ENCODE results near the gene CLEC4G. TPM values are rescaled to one million over a fixed set of nuclear protein-coding genes. Genes with fewer than 3 reads are reported as not detected.

The CLEC4G gene
- polyA plus RNA-seq, 1 donor (not counting 4 experiments of a cell fraction or from before 2014, with no cell fraction given), result not detected

DNA sequence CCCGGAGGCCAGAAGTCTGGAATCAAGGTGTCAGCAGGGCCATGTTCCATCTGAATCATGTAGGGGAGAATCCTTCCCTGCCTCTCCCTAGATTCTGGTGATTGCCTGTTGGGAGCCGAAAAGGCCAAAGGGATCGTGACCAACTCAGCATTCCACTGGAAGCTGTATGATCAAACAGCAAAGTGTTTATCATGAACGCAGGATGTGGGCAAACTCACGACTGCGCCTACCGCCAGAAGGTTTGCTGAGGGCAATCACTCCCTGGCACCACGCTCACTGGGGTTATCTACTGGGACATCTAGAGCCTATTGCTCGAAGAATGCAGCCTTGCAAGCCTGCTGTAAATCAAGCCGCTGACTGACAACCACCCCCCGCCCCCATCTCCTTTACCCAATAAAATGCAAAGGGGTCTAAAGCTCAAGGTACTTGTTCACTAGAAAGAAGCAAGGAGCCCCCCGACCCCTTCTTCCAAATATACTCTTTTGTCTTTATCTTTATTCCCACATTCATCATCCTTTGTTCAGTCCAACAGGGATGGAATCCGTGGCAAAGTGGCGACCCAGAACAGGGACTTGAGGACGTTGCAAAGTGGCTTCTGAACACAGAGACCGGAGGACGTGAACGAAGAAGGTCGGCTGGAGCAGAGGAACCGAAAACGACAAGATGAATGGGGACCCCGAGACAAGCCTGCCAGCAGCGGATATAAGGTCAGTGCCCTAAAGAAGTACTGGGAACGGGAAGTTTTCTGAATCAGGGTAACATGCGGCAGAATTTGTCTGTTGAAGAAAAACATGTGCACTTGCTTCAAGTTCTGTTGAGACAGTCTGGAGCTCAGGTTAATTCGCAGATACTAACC lies 47.9 kb upstream of the CLEC4G start:
- no peak for FAIRE-seq
- peaks cover 10% of the 10 kb centered on the region for H3K4me1 ChIP-seq (ENCODE audit: control insufficient read depth, extremely low read depth, insufficient read depth, low read length)
- H3K27ac ChIP-seq (ENCODE audit: control insufficient read depth, insufficient read depth, low read length), result no peak overlapping the region
- no peak for DNase-seq (ENCODE audit: low read depth, low spot score)
- no peaks in the 10 kb centered on the region for H4K20me1 ChIP-seq (ENCODE audit: control insufficient read depth, extremely low read depth, insufficient read depth, low read length)
- no peak overlapping the region for H2AFZ ChIP-seq (ENCODE audit: control insufficient read depth, low read length)
- TF ChIP-seq, protein P1, sequence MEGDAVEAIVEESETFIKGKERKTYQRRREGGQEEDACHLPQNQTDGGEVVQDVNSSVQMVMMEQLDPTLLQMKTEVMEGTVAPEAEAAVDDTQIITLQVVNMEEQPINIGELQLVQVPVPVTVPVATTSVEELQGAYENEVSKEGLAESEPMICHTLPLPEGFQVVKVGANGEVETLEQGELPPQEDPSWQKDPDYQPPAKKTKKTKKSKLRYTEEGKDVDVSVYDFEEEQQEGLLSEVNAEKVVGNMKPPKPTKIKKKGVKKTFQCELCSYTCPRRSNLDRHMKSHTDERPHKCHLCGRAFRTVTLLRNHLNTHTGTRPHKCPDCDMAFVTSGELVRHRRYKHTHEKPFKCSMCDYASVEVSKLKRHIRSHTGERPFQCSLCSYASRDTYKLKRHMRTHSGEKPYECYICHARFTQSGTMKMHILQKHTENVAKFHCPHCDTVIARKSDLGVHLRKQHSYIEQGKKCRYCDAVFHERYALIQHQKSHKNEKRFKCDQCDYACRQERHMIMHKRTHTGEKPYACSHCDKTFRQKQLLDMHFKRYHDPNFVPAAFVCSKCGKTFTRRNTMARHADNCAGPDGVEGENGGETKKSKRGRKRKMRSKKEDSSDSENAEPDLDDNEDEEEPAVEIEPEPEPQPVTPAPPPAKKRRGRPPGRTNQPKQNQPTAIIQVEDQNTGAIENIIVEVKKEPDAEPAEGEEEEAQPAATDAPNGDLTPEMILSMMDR (optimal IDR thresholded peaks at IDR 0.05 in 1 of 3, IDR thresholded peaks at IDR 0.05 in 1 of 3, conservative IDR thresholded peaks at IDR 0.05 in 1 of 3; ENCODE audit: extremely low read depth in 1 of 3, insufficient read depth in 2 of 3, low read length in 3 of 3), result no peak
- TF ChIP-seq EZH2 (IDR thresholded peaks at IDR 0.05; ENCODE audit: low read length), result no peak
- H3K79me2 ChIP-seq (ENCODE audit: control insufficient read depth, insufficient read depth, low read length), result no peaks in the 10 kb centered on the region
- peaks cover 7% of the 10 kb centered on the region for H3K27me3 ChIP-seq (ENCODE audit: control insufficient read depth, extremely low read depth, insufficient read depth, low read length)
- no peaks in the 10 kb centered on the region for H3K36me3 ChIP-seq (ENCODE audit: control insufficient read depth in 2 of 2, extremely low read depth in 1 of 2, insufficient read depth in 2 of 2, low read length in 2 of 2)
- H3K4me2 ChIP-seq (ENCODE audit: control insufficient read depth, extremely low read depth, insufficient read depth, low read depth, low read length), result no peak overlapping the region
- H3K9me3 ChIP-seq (ENCODE audit: control insufficient read depth, low read depth, low read length), result peaks cover 2% of the 10 kb centered on the region
- no peak overlapping the region for H3K9ac ChIP-seq (ENCODE audit: control insufficient read depth, extremely low read depth, insufficient read depth, low read length)
- dilution Hi-C loops (cut with MboI; ENCODE audit: extremely low pct_ligation_motif_present, low sequenced_read_pairs), result no loop called here
- H3K4me3 ChIP-seq (ENCODE audit: control insufficient read depth in 2 of 3, extremely low read depth in 1 of 3, insufficient read depth in 2 of 3, low read depth in 1 of 3, low read length in 3 of 3), result no peak overlapping the region
- H3K9me1 ChIP-seq (ENCODE audit: control insufficient read depth, extremely low read depth, insufficient read depth, low read length), result no peaks in the 10 kb centered on the region

DNA sequence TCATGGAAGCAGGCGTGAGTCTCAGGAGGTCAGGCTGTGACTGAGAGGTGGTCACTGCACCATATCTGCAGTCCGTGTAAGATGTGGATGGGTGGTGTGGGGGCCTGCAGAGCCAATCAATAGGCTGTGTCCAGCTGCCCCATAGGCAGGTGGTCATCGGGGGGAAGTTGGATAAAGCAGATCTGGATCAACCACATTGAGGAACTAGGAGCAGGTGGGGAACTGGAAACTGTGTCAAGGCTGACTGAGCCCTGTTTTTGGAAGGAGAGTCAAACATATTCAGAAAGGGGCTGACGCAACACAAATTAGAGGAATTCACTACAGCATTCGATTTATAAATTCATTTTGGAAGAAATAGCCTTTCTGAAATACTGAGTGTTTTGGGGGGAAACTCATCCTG lies 46.2 kb upstream of the CLEC4G start:
- no peak overlapping the region for H3K27ac ChIP-seq (ENCODE audit: control insufficient read depth, insufficient read depth, low read length)
- no peaks in the 10 kb centered on the region for H3K36me3 ChIP-seq (ENCODE audit: control insufficient read depth in 2 of 2, extremely low read depth in 1 of 2, insufficient read depth in 2 of 2, low read length in 2 of 2)
- TF ChIP-seq EZH2 (IDR thresholded peaks at IDR 0.05; ENCODE audit: low read length), result no peak
- TF ChIP-seq, protein P1 (optimal IDR thresholded peaks at IDR 0.05 in 1 of 3, IDR thresholded peaks at IDR 0.05 in 1 of 3, conservative IDR thresholded peaks at IDR 0.05 in 1 of 3; ENCODE audit: extremely low read depth in 1 of 3, insufficient read depth in 2 of 3, low read length in 3 of 3), result no peak
- H3K9me1 ChIP-seq (ENCODE audit: control insufficient read depth, extremely low read depth, insufficient read depth, low read length), result no peaks in the 10 kb centered on the region
- no peak overlapping the region for H3K4me2 ChIP-seq (ENCODE audit: control insufficient read depth, extremely low read depth, insufficient read depth, low read depth, low read length)
- dilution Hi-C loops (cut with MboI; ENCODE audit: extremely low pct_ligation_motif_present, low sequenced_read_pairs), result no loop called here
- H3K79me2 ChIP-seq (ENCODE audit: control insufficient read depth, insufficient read depth, low read length), result no peaks in the 10 kb centered on the region
- peaks cover 7% of the 10 kb centered on the region for H3K27me3 ChIP-seq (ENCODE audit: control insufficient read depth, extremely low read depth, insufficient read depth, low read length)
- no peak for FAIRE-seq
- peaks cover 11% of the 10 kb centered on the region for H3K4me1 ChIP-seq (ENCODE audit: control insufficient read depth, extremely low read depth, insufficient read depth, low read length)
- no peak overlapping the region for H2AFZ ChIP-seq (ENCODE audit: control insufficient read depth, low read length)
- DNase-seq (ENCODE audit: low read depth, low spot score), result no peak
- H3K9ac ChIP-seq (ENCODE audit: control insufficient read depth, extremely low read depth, insufficient read depth, low read length), result no peak overlapping the region
- H3K4me3 ChIP-seq (ENCODE audit: control insufficient read depth in 2 of 3, extremely low read depth in 1 of 3, insufficient read depth in 2 of 3, low read depth in 1 of 3, low read length in 3 of 3), result no peak overlapping the region
- H4K20me1 ChIP-seq (ENCODE audit: control insufficient read depth, extremely low read depth, insufficient read depth, low read length), result no peaks in the 10 kb centered on the region
- H3K9me3 ChIP-seq (ENCODE audit: control insufficient read depth, low read depth, low read length), result peaks cover 2% of the 10 kb centered on the region

Measured in keratinocyte (primary cell).